GM18502 (cell line): ENCODE results near the gene SLC43A1.

Experiments used
- ATAC-seq: cut with Tn5 transposase; IDR thresholded peaks from one replicate; pipeline ENCODE4 v1.9.1; 2021; ENCODE audit warnings: mild to moderate bottlenecking; ENCODE audit not compliant: unreplicated experiment, poor library complexity

The SLC43A1 gene

GRCh38 chr11:57439786-57440185, 75.7 kb downstream of the SLC43A1 start:
- ATAC-seq = no peak

- no peak for ATAC-seq
Measured at GRCh38 chr11:57438345-57439285, 76.9 kb downstream of the SLC43A1 start.

- ATAC-seq = no peak
Measured at GRCh38 chr11:57436031-57436430, 79.5 kb downstream of the SLC43A1 start.

GRCh38 chr11:57434640-57435546, 80.6 kb downstream of the SLC43A1 start:
- no peak for ATAC-seq
